HL-60/S4 (cell line): Measurements from ENCODE around the gene STK10.

Experiments
- in situ Hi-C: fragments of 300-500 bp; cut with MboI; formaldehyde crosslinking; loops from 2 replicates; pipeline ENCODE4 v1.14.3; 2022; ENCODE audit warnings: low sequenced_read_pairs

The STK10 gene

DNA sequence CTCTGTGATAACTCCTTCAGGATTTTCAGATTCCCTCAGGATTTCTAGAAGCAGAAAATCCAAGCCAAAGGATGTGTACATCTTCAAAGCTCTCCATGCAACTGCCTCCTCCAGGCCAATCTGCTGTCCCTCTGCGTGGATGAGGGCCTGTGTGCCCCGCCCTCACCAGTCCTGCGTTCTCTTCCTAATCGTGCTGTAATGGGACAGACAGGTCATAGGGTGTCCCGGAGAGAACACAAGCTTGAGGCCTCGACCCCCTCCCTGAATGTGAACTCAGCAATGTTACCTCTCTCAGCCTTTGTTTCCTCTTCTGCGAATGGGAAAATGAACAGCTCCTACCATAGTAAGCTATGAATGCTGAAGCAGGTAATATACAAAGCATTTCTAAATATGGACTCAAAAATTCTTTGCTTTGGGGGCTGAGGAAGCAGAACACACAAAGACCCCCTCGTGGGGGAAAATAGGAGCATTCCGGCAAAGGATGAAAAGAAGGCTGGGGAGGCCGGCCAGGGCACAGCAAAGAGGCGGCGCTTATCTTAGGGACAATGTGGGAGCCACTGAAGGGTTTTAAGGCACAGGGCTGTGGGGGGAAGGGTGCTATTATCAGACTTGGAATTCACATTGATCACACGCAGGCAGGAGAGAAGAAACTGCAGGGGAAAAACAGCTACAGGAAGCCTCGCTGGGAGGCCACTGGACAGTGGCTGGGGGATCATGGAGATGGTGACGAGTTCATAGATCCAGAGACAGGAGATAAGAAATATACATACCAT lies 124.4 kb downstream of the STK10 start:
- in situ Hi-C loops = no loop called here

DNA sequence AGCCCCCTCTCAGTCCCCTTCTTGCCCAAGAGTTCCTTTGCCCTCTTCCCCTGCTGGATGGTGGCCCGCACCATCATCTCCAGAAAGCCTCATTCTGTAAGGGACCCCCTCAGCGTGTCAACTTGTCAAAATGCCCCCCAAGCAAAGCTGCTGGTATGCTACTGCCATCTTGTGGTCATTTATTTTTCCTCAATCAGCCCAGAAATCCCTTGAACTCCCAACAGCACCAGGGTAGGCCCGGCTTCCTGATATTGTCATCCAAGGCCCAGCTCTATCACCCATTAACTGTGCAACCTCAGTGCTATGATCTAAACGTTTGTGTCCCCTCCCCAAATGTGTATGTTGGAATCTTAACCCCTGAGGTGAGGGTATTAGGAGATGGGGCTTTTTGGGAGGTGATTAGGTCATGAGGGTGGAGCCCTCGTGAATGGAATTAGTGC lies 128.3 kb downstream of the STK10 start:
- in situ Hi-C loops = no loop called here

- in situ Hi-C loops = no loop called here
These were observed 129.9 kb downstream of the STK10 start for GRCh38 chr5:172058088-172058487.

DNA sequence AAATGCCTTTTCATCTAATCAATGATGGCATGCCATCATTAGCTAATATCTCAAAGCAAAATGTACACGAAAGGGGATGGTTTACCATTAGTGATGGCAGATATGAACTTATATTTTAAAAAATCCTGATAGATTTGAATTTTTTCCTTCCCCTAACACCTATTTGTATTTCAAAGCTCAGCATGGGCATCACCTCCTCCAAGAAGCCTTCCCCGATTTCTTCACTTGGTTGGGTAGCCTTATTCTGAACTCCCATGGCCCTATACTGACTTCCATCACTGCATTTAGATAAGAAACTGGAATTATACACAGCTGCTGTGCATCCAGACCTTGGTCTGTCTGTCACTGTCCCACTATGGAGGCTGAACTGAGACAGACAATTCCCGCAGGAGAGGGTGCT lies 132.0 kb downstream of the STK10 start:
- in situ Hi-C loops = no loop called here

DNA sequence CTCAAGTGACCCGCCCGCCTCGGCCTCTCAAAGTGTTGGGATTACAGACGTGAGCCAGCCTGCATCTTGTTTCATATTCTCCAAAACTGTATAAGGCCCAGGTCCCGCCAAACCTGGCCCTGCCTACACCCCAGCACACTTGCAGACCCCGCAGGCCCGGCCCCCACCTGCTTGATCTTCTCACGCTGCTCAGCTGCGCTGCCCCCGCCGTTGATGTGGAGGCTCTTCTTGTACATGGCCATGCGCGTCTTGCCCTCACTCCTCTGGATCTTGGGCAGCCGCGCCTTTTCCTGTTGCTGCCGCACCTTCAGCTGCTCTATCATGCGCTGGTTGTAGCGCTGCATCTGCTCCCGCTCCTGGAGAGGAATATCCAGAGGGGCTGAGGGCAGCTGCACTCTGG lies 132.6 kb downstream of the STK10 start:
- in situ Hi-C loops = no loop called here

- in situ Hi-C loops = no loop called here
These were observed 133.3 kb downstream of the STK10 start for GRCh38 chr5:172054611-172055153.

DNA sequence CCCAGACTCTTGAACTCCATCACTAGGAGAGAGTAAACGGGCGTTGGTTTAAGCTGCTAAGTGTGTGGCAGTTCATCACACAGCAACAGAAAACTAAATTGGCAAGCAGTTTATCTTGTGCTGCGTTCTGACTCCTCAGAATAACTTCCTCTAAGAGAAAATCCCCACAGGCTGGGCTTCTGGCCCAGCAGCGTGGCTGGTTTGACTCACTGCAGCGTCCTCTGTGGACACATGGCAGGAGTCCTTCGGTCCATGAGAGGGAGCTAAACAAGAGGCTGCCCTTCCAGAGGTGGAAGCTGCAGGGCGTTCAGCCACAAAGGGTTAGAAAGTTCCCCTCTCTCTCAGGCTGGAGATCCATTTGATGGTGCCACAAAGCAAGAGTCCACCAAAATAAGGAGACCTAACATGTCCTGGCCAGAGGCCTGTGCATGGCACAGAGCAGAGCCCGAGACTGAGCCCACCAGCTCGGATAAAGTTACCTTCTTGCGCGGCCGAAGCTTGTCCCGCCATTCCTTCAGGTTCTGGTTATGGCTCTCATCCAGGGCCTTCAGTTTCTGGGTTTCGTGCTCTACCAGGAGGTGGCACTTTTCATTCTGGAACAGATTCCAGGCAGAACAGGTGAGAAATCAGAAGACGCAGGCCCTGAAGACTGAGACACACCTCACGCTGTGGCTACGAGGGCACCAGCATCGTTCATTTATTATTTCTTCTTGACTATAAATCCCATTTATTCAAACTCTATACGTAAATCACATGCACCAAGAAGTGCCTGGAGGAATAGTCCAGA lies 135.4 kb downstream of the STK10 start:
- in situ Hi-C loops = no loop called here

DNA sequence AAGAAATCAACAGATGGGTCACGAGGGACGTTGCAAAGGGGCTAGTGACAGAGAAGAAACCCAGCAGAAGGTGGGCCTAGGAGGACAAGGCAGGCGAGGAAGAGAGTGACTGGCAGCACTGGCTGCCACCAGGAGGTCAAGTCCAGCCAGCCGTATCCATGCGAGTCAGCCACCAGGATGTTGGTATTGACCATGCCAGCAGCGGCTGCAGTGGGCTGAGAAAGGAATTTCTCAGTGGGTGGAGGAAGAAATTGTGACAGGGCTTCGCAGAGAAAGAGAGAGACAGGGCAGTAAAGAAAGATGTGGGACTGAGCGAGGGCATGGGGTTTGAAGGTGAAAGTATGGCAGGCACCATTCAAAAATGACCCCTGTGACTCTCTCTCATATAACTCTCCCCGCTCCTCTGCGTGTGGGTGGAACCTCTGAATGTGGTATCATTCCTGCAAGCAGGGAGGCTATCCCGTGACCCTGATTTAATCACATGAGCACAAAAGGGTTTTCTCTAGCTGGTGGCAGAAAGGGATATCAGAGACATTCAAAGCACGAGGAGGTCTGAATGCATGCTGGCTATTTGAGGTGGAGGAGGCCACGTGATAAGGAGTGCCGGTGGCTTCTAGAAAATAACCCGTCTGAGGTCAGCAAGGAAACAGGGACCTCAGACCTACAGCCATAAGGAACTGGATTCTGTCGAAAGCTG lies 136.2 kb downstream of the STK10 start:
- in situ Hi-C loops = no loop called here

DNA sequence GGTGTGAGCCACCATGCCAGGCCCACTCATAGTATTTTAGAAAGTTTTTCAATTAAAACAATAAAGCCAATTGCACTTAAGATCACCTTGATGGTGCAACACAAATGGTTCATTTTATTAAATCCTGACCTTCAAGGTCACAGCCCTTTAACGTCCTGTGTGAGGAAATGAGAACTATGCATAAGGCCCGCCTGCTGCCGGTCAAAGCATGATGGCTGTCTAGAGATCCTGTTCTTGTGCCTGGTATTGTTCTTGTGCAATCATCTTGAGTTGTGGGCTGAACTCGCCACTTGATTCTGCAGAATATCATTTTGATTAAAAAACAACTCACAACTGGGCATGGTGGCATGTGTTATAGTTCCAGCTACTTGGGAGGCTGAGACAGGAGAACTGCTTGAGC lies 137.9 kb downstream of the STK10 start:
- in situ Hi-C loops = no loop called here

DNA sequence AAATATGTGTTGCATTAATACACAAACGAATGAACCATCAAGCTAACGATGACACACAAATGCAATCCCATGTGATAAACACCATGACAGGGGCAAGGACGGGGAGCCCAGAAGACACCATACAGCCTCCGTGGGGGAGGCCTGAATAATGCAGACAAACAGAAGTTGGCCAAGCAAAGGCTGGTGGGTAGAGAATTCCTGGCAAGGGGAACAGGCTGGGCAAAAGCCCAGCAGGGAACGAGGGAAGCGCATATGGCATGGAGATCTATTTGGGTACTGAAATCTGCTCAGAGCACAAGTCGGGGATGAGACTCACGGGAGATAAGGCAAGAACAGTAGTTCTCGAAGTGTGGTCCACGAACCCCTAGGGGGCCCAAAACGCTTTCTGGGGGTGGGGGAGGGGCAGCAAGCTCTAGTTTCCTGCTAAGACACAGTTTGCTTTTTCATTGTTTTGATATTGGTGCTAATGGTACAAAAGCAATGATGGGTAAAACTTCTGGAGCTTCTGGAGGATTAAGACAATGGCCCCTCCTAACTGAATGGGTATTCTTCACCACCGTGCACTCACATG lies 138.7 kb downstream of the STK10 start:
- in situ Hi-C loops = no loop called here

DNA sequence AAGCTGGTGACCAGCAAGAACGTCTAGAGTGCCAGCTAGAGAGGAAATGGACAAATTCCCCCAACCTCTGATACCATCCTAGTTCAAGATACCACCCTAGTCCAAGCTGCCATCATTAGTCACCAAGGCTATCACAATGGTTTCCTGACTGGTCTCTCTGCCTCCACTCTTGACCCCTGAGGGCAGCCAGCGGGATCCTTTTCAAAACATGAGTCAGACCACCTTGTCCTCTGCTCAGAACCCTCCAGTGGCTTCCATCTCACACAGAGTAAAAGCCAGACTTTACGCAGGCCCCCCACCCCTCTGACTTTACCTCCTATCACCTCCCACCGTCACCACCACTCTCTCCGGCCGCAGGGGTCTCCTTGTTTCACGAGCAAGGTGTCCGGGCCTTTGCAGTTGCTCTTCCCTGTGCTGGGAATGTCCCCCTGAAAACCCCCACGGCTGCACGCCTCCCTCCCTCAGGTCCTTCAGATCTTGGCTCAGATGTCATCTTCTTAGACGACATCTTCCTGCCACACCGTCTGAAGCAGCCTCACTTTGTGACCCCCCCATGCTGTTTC lies 139.4 kb downstream of the STK10 start:
- in situ Hi-C loops = no loop called here

GRCh38 chr5:172048170-172048422 lies 139.9 kb downstream of the STK10 start:
- in situ Hi-C loops = no loop called here

- in situ Hi-C loops = no loop called here
These were observed 141.4 kb downstream of the STK10 start for GRCh38 chr5:172046593-172046992.

GRCh38 chr5:172045315-172045632 lies 142.8 kb downstream of the STK10 start:
- in situ Hi-C loops = no loop called here

DNA sequence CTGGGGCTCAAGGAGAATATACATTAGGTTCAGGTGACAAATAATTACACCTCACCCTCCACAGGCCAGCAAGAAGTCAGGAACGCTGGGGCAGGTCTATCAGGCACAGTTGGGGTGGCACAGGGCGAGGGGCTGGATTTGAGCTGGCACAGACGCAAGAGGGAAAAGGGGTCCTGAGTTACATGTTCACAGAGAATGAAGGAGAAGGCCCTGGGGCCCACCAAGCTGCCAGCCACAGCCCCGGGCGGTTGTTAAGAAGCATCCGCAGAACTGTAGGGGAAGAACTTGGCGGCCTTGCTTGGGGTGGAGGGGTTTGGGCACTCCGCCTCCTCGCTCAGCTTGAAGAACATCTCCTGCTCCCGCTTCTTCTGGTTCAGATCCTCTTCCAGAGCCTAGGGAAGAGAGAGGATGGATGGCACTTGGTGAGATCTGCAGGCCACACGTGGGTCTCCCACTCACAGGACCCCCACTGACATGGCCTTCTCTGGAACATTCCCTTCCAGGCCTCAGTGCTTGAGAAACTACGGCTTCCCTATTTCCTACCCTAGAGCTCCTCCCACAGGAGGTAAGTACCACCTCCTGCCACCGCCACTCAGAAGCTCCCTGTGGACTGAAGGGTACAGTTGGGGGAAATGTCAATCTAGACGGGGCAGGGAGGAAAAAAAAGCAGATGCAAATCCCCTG lies 143.3 kb downstream of the STK10 start:
- in situ Hi-C loops = no loop called here

DNA sequence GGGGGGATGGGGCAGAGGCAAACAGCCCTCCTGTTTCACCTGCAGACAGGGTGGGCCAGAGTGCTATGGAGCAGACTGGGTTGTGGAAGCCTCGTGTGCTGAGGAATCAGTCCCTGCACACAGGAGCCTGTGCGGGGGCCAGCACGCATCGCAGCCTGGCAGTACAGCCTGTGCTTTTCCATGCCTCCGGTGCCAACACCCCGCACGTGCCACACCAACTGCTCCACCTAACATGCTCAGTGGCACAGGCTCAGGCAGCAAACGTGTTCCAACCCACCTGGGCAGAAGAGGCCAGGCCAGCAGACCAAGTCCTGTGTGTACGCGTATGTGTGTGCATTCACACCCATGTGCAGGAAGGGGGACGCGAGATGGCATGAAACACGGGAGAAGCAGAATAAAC lies 144.2 kb downstream of the STK10 start:
- in situ Hi-C loops = no loop called here

GRCh38 chr5:172042183-172042582 lies 145.8 kb downstream of the STK10 start:
- in situ Hi-C loops = no loop called here

GRCh38 chr5:172038167-172038566 lies 149.9 kb downstream of the STK10 start:
- in situ Hi-C loops = loop anchor here (10.0 kb wide), 1 partner anchor 123 kb away; no protein-coding TSS in a partner anchor

DNA sequence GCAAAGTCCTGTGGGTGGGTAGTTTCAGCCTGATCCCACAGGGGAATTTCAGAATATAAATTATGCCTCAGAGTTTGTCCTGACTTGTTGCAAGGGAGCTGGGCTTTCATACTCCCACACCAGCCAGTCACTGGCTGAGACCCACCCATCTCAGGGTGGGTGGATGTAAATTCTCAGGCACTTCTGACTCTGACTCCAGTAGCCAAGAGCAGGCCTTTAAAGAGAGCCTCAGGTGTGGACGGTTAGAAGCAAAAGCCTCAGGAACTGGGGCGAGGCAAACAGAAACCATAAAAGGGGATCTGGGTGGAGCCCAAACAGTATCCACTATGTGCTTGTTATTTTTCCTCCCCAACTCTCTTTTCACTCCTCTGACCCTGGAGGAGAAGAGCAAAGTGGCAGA lies 153.0 kb downstream of the STK10 start:
- in situ Hi-C loops = loop anchor here (10.0 kb wide), 1 partner anchor 120 kb away; no protein-coding TSS in a partner anchor

DNA sequence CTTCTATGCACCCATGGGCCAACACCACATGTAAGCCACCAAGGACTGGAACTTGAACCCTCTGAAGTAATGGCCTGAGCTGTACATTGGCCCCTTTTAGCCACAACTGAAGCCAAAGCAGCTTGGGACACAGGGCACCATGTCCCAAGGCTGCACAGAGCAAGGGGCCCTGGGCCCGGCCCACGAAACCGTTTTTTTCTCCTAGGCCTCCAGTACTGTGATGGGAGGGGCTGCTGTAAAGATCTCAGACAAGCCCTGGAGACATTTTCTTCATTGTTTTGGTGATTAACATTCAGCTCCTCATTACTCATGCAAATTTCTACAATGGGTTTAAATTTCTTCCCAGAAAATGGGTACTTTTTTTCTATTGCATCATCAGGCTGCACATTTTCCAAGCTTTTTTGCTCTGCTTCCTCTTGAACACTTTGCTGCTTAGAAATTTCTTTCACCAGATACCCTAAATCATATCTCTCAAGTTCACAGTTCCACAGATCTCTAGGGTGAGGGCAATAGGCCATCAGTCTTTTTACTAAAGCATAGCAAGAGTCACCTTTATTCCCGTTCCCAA lies 156.0 kb downstream of the STK10 start:
- in situ Hi-C loops = loop anchor here (10.0 kb wide), 1 partner anchor 117 kb away; no protein-coding TSS in a partner anchor
